Hepatocyte (in vitro differentiated cells): ENCODE data around the gene RASAL3.

Experiments used
- CTCF ChIP-seq: fragments of 200-600 bp; sonication (generic); IDR thresholded peaks from 2 replicates; pipeline ENCODE4 v1.5.1; 2016; ENCODE audit warnings: antibody characterized with exemption, mild to moderate bottlenecking; ENCODE audit not compliant: poor library complexity
- EZH2 ChIP-seq: fragments of 200-600 bp; sonication (generic); IDR thresholded peaks from 2 replicates; pipeline ENCODE4 v1.6.1; 2016; ENCODE audit warnings: antibody characterized with exemption, mild to moderate bottlenecking, borderline replicate concordance
- EZH2phosphoT487 ChIP-seq: fragments of 200-600 bp; sonication (generic); IDR thresholded peaks from one replicate; pipeline ENCODE4 v1.6.1; 2018; ENCODE audit warnings: antibody characterized with exemption, mild to moderate bottlenecking, low read depth, moderate library complexity; ENCODE audit not compliant: unreplicated experiment, severe bottlenecking

GRCh38 chr19:15432629-15433518 is 31.5 kb downstream of the RASAL3 start:
- TF ChIP-seq CTCF (no peak), EZH2 (no peak), EZH2phosphoT487 (no peak)
